ENCODE results near the gene CSPG4.
"Not testable (repeated sequence)": the region's sequence is repeated elsewhere in the genome, so short reads cannot be mapped to it uniquely, and the experiment has no call there.

Gene CSPG4

GRCh38 chr15:75637245-75638009 lies 75.2 kb downstream of the CSPG4 start:
- Histone ChIP-seq H3K9ac (ENCODE audit: low read length) (no peak overlapping the region), H3K4me3 (ENCODE audit: low read length) (no peak overlapping the region)

GRCh38 chr15:75636026-75636425 lies 76.6 kb downstream of the CSPG4 start:
- Histone ChIP-seq H3K9me3 (ENCODE audit: control insufficient read depth, low read length) (no peaks in the 10 kb centered on the region), H3K36me3 (ENCODE audit: control insufficient read depth, insufficient read depth, low read length) (no peaks in the 10 kb centered on the region), H3K27me3 (ENCODE audit: control insufficient read depth, insufficient read depth, low read length) (no peaks in the 10 kb centered on the region), H3K9ac (ENCODE audit: low read length) (no peak overlapping the region), H3K4me3 (ENCODE audit: low read length) (no peak overlapping the region), H3K4me1 (ENCODE audit: control insufficient read depth, insufficient read depth, low read length) (peaks cover 30% of the 10 kb centered on the region)

More at GRCh38 chr15:75637245-75638009, 75.2 kb downstream of the CSPG4 start:
- H3K9me3 ChIP-seq (ENCODE audit: control insufficient read depth, low read length), result no peaks in the 10 kb centered on the region
- H3K4me1 ChIP-seq (ENCODE audit: control insufficient read depth, insufficient read depth, low read length), result peaks cover 31% of the 10 kb centered on the region
- no peaks in the 10 kb centered on the region for H3K27me3 ChIP-seq (ENCODE audit: control insufficient read depth, insufficient read depth, low read length)
- no peaks in the 10 kb centered on the region for H3K36me3 ChIP-seq (ENCODE audit: control insufficient read depth, insufficient read depth, low read length)

GRCh38 chr15:75633922-75634321 lies 78.7 kb downstream of the CSPG4 start:
- H3K4me3 ChIP-seq (ENCODE audit: low read length), result not testable (repeated sequence)

DNA sequence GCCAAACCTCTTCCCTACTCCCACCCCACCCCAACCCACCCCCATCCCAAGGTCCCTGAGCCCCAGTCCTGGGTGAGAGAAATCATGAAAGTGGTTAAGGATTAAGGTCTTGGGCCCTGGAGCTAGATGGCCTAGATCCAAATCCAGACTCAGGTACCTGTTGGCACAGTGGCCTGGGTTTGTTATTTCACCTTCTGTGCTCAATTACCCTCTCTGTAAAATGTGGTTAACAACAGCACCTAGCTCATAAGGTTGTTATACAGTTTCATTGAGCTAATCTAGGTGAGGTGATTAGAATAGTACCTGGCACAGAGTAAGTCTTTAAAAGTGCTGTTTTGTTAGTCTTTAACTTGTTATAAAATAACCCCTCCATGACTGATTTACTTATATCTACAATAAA lies 80.7 kb downstream of the CSPG4 start:
- H3K9me3 ChIP-seq (ENCODE audit: control insufficient read depth, low read length), result no peaks in the 10 kb centered on the region
- no peaks in the 10 kb centered on the region for H3K36me3 ChIP-seq (ENCODE audit: control insufficient read depth, insufficient read depth, low read length)
- H3K27me3 ChIP-seq (ENCODE audit: control insufficient read depth, insufficient read depth, low read length), result no peaks in the 10 kb centered on the region
- H3K4me3 ChIP-seq (ENCODE audit: low read length), result no peak overlapping the region
- no peak overlapping the region for H3K9ac ChIP-seq (ENCODE audit: low read length)
- peaks cover 6% of the 10 kb centered on the region for H3K4me1 ChIP-seq (ENCODE audit: control insufficient read depth, insufficient read depth, low read length)

More at GRCh38 chr15:75633922-75634321, 78.7 kb downstream of the CSPG4 start:
- not testable (repeated sequence) for H3K36me3 ChIP-seq (ENCODE audit: control insufficient read depth, insufficient read depth, low read length); H3K9me3 ChIP-seq (ENCODE audit: control insufficient read depth, low read length); H3K27me3 ChIP-seq (ENCODE audit: control insufficient read depth, insufficient read depth, low read length); H3K9ac ChIP-seq (ENCODE audit: low read length)
- H3K4me1 ChIP-seq (ENCODE audit: control insufficient read depth, insufficient read depth, low read length), result peaks cover 20% of the 10 kb centered on the region

DNA sequence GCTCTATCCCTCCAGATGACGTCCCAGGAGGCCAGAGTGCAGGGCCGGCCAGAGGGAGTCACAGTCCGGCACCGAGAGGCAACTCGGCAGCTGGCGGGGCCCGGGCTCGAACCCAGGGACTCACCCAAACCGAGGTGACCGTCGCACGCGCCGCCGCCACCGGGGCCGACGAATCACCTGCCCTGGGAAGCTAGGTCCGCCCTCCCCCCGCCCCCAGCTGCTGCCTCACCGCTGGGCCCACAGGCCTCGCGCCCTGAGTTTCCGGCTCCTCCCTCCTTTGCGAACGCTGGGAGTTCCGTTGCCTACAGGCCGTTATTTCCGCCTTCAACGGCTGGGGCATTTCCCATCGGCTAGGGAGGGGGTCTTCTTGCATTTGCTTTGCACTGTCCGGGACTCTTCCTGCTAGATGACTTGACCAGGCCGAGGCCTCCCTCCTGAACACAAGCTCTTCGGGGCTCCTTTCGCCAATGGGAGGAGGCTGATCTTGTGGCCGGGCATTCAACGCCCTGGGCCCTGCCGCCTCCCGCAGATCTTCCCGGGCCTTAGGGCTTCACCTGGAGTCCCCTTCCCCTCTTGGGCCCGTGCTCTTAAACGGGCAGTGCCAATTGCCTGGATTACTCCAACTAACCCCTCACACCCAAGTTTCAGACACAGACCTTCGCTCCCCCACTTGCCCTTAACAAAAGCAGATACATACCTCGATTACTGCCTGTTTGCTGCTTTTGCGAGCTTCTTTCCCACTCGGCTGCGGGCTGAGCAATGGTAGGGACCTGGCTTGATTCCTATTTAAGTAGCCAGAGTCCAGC lies 86.9 kb downstream of the CSPG4 start, which contains the start of gene SNUPN:
Gene SNUPN, minus strand, starts transcription at position 184 of the 806 bp plus-strand sequence. CDS start 4,674 bp downstream, outside the sequence.
- Histone ChIP-seq H3K4me1 (ENCODE audit: control insufficient read depth, insufficient read depth, low read length) (peaks cover 14% of the 10 kb centered on the region), H3K27me3 (ENCODE audit: control insufficient read depth, insufficient read depth, low read length) (no peaks in the 10 kb centered on the region), H3K9ac (ENCODE audit: low read length) (peak within 1 kb of the TSS; percentile 91)

More for the DNA sequence above, 86.9 kb downstream of the CSPG4 start, which contains the start of gene SNUPN:
- Histone ChIP-seq H3K36me3 (ENCODE audit: control insufficient read depth, insufficient read depth, low read length) (no peaks in the 10 kb centered on the region), H3K9me3 (ENCODE audit: control insufficient read depth, low read length) (no peaks in the 10 kb centered on the region), H3K4me3 (ENCODE audit: low read length) (peak within 1 kb of the TSS; percentile 77)

Measured in mucosa of stomach (tissue), 1 donor.